OCI-LY3 (cell line): ENCODE results near the gene B4GALNT3.

Experiments
- H2AFZ ChIP-seq: fragments of 200-600, 300-600 bp; shearing (Covaris generic); 2 replicates; pipeline ENCODE4 v1.6.0; 2014; ENCODE audit warnings: antibody characterized with exemption, low read depth, low read length
- H3K27ac ChIP-seq: fragments of 200-600, 300-600 bp; sonication (generic); 2 replicates; pipeline ENCODE4 v1.5.1; 2014; ENCODE audit warnings: mild to moderate bottlenecking, low read length, moderate library complexity, mixed read lengths
- H3K27me3 ChIP-seq: fragments of 200-600, 300-600 bp; sonication (generic); 2 replicates; pipeline ENCODE4 v1.6.1; 2014; ENCODE audit warnings: low read depth, low read length, mixed read lengths
- H3K36me3 ChIP-seq: fragments of 200-600, 300-600 bp; sonication (generic); replicated peaks from 2 replicates; pipeline ENCODE3; 2014; ENCODE audit warnings: low read depth, low read length, mixed read lengths
- H3K4me1 ChIP-seq: fragments of 300-600, 200-600 bp; sonication (generic); 2 replicates; pipeline ENCODE4 v1.6.1; 2014; ENCODE audit warnings: low read length, mixed read lengths
- H3K4me2 ChIP-seq: fragments of 200-600, 300-600 bp; sonication (generic); 2 replicates; pipeline ENCODE4 v1.6.1; 2014; ENCODE audit warnings: low read length, mixed read lengths
- H3K4me3 ChIP-seq: fragments of 300-600, 200-600 bp; sonication (generic); 2 replicates; pipeline ENCODE4 v1.5.1; 2014; ENCODE audit warnings: antibody characterized with exemption, mild to moderate bottlenecking, low read length, moderate library complexity
- H3K79me2 ChIP-seq: fragments of 300-600, 200-600 bp; shearing (Covaris generic); 2 replicates; pipeline ENCODE4 v1.6.1; 2014; ENCODE audit warnings: mild to moderate bottlenecking, low read length, mixed read lengths
- H3K9ac ChIP-seq: fragments of 300-600, 200-600 bp; shearing (Covaris generic); 2 replicates; pipeline ENCODE4 v1.6.0; 2014; ENCODE audit warnings: mild to moderate bottlenecking, low read length, moderate library complexity
- H3K9me3 ChIP-seq: fragments of 200-600, 300-600 bp; shearing (Covaris generic); 2 replicates; pipeline ENCODE4 v1.6.1; 2014; ENCODE audit warnings: low read length, mixed read lengths; ENCODE audit not compliant: insufficient read depth
- H4K20me1 ChIP-seq: fragments of 200-600, 300-600 bp; sonication (generic); 2 replicates; pipeline ENCODE4 v1.6.1; 2016; ENCODE audit warnings: low read length, mixed read lengths; ENCODE audit not compliant: insufficient read depth
- EZH2phosphoT487 ChIP-seq: fragments of 200-600 bp; shearing (Covaris generic); IDR thresholded peaks from 2 replicates; pipeline ENCODE4 v1.6.1; 2018; ENCODE audit warnings: antibody characterized with exemption, mixed run types, low read depth
- TF ChIP-seq, protein P1 (sequence below): fragments of 200-600, 300-600 bp; sonication (generic); IDR thresholded peaks from 2 replicates; pipeline ENCODE4 v1.5.1; 2014; ENCODE audit warnings: antibody characterized with exemption, low read length, low read depth

B4GALNT3 gene

DNA sequence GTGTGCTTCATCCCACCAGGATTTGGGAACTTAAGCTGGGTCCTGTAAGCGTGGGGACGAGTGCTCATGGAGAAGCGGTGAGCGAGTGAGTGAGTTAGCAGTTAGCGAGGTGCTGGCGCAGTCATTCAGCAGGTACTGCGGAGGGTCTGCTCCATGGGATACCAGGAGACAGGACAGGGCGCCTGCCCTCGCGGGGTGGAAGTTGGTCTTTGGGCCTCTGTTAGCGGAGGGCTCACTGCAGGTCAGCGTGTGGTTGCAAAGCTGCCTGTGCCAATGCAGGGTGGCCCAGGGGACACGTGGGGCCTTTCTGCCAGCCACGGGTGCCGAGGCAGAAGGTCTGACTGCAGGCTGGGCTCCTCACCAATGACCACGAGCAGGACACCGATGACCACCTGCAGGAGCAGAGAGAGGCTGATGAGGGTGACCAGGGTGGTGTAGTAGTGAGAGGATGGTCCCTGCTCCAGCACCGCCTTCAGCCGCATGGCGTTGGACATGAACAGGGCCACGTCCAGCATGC, 105.9 kb downstream of the B4GALNT3 start:
- peaks cover under 1% of the 10 kb centered on the region; the same call in 1 of the 2 replicates for H3K27me3 ChIP-seq
- H3K9ac ChIP-seq: no peak overlapping the region
- H3K36me3 ChIP-seq: no peaks in the 10 kb centered on the region
- TF ChIP-seq, protein P1, sequence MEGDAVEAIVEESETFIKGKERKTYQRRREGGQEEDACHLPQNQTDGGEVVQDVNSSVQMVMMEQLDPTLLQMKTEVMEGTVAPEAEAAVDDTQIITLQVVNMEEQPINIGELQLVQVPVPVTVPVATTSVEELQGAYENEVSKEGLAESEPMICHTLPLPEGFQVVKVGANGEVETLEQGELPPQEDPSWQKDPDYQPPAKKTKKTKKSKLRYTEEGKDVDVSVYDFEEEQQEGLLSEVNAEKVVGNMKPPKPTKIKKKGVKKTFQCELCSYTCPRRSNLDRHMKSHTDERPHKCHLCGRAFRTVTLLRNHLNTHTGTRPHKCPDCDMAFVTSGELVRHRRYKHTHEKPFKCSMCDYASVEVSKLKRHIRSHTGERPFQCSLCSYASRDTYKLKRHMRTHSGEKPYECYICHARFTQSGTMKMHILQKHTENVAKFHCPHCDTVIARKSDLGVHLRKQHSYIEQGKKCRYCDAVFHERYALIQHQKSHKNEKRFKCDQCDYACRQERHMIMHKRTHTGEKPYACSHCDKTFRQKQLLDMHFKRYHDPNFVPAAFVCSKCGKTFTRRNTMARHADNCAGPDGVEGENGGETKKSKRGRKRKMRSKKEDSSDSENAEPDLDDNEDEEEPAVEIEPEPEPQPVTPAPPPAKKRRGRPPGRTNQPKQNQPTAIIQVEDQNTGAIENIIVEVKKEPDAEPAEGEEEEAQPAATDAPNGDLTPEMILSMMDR: no peak
- no peak for TF ChIP-seq EZH2phosphoT487
- peaks cover 4% of the 10 kb centered on the region for H3K4me1 ChIP-seq
- H3K79me2 ChIP-seq: no peaks in the 10 kb centered on the region
- no peak overlapping the region for H3K4me2 ChIP-seq
- no peaks in the 10 kb centered on the region for H3K9me3 ChIP-seq
- H3K4me3 ChIP-seq: no peak overlapping the region
- H2AFZ ChIP-seq: no peak overlapping the region
- H4K20me1 ChIP-seq: no peaks in the 10 kb centered on the region
- no peak overlapping the region for H3K27ac ChIP-seq

DNA sequence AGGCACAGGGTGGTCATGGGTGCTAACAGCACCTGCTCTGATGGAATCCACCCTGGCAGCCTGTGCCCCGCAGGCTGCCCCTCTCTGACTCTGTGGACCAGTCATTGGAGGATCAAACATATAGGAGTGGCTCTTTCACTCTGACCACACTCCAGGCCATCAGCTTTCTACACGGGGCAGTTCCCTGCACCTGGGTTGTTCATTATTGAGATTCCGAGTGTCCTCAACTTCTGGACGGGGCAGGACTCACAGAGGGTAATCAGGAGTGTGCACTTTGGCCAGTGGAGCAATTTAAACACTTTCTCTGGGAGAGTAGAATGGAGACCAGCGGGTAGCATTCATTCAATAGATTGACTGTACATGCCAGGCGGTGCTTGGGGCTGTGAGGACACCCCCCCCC, 108.7 kb downstream of the B4GALNT3 start:
- H3K27ac ChIP-seq: no peak overlapping the region
- H3K9me3 ChIP-seq: no peaks in the 10 kb centered on the region
- H3K4me2 ChIP-seq: no peak overlapping the region
- no peaks in the 10 kb centered on the region for H3K79me2 ChIP-seq
- no peak overlapping the region for H3K4me3 ChIP-seq
- peaks cover 4% of the 10 kb centered on the region for H3K4me1 ChIP-seq
- H3K36me3 ChIP-seq: no peaks in the 10 kb centered on the region
- TF ChIP-seq, protein P1: no peak
- no peak for TF ChIP-seq EZH2phosphoT487
- H3K27me3 ChIP-seq: no peaks in the 10 kb centered on the region
- H4K20me1 ChIP-seq: no peaks in the 10 kb centered on the region
- H2AFZ ChIP-seq: no peak overlapping the region; the same call in 1 of the 2 replicates
- H3K9ac ChIP-seq: no peak overlapping the region

DNA sequence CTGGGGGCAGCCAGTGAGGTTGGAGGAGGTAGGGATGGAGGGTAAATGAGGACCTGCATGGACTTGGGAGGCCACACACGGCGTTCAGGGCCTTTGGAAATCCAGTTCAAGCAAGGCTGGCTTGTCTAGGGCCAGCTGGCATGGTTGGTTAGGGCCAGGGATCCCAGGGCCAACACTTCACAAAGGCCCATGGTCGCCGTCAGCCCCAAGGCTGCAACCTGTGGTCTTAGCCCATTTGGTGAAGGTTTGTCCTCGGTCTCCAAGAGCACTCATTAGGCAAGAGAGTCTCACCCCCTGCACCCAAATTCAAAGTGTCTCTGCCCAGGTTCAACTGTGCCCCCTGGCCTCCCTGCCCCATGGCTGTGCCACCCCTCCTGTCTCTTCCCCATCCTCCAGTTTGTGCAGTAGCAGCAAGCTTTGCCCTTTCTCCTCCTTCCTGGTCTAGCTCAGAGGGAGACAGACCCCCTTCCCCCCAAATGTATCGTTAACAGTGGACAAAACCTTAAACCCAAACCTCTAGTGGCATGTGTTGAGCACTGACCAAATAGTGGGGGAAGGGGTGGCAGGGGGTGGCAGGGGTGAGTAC, 109.4 kb downstream of the B4GALNT3 start:
- peak overlapping the region; percentile 85 for H3K4me3 ChIP-seq
- H3K9me3 ChIP-seq: no peaks in the 10 kb centered on the region
- H3K4me1 ChIP-seq: peaks cover 4% of the 10 kb centered on the region
- no peak overlapping the region for H3K27ac ChIP-seq
- H3K4me2 ChIP-seq: peak overlapping the region; percentile 93
- no peak for TF ChIP-seq EZH2phosphoT487
- TF ChIP-seq, protein P1: no peak
- H3K9ac ChIP-seq: peak overlapping the region; percentile 40; the same call in 1 of the 2 replicates
- H3K36me3 ChIP-seq: no peaks in the 10 kb centered on the region
- H3K27me3 ChIP-seq: no peaks in the 10 kb centered on the region
- H2AFZ ChIP-seq: peak overlapping the region; percentile 84
- no peaks in the 10 kb centered on the region for H4K20me1 ChIP-seq
- no peaks in the 10 kb centered on the region for H3K79me2 ChIP-seq

DNA sequence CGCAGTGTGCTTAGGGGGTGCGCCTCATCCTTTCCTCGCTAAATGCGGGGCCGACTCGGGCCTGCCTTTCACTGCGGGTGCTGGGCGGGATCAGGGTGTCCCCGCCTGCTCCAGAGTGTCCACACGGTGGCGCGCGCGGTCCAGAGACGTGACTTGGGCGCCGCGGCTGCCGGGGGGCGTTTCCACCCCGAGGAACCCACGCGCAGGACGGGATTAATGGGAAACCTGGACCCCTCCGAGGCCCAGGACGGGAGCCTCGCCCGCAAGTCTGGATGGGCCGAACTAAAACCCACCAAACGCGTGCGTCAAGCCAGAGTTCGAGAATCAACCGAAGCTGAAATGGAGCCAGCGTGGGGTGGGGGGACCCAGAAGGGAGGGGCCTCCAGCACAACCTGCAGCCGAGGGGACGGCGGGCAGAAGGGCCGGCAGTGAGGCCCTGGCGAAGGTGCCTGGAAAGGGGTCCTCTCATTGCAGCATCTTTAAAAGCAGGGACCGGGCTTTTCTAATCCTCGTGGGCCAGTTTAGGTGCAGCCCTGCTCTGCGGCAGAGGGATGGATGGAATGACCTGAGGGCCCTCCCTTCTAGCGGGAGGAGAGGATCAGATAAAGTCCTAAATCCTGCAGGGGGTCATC, 110.2 kb downstream of the B4GALNT3 start:
- H4K20me1 ChIP-seq: no peaks in the 10 kb centered on the region
- H3K27ac ChIP-seq: no peak overlapping the region
- TF ChIP-seq, protein P1: peak; percentile 92
- no peak for TF ChIP-seq EZH2phosphoT487
- no peaks in the 10 kb centered on the region for H3K9me3 ChIP-seq
- H3K9ac ChIP-seq: peak overlapping the region; percentile 60
- no peaks in the 10 kb centered on the region for H3K27me3 ChIP-seq
- H3K4me1 ChIP-seq: peaks cover 4% of the 10 kb centered on the region
- H3K4me2 ChIP-seq: peak overlapping the region; percentile 93
- no peaks in the 10 kb centered on the region for H3K36me3 ChIP-seq
- peak overlapping the region; percentile 84 for H2AFZ ChIP-seq
- H3K79me2 ChIP-seq: no peaks in the 10 kb centered on the region
- H3K4me3 ChIP-seq: peak overlapping the region; percentile 85
